Karpas-422 (cell line): ENCODE measurements around the gene SMIM27. TPM values are rescaled to one million over a fixed set of nuclear protein-coding genes. Genes with fewer than 3 reads are reported as not detected.

Source experiments
- DNase-seq: peaks from one replicate; pipeline ENCODE4 v3.0.0-alpha.2; 2015
- H2AFZ ChIP-seq: fragments of 200-600 bp; sonication (generic); 2 replicates; pipeline ENCODE4 v1.6.1; 2014; ENCODE audit warnings: antibody characterized with exemption, low read length, mixed read lengths
- H3K27ac ChIP-seq: fragments of 200-600 bp; sonication (generic); 2 replicates; pipeline ENCODE4 v1.5.1; 2014; ENCODE audit warnings: mild to moderate bottlenecking, low read length, moderate library complexity
- H3K27me3 ChIP-seq: fragments of 200-600 bp; sonication (generic); 2 replicates; pipeline ENCODE4 v1.6.1; 2014; ENCODE audit warnings: low read length, mixed read lengths
- H3K36me3 ChIP-seq: fragments of 200-600 bp; sonication (generic); 2 replicates; pipeline ENCODE4 v1.6.1; 2014; ENCODE audit warnings: low read length, mixed read lengths; ENCODE audit not compliant: insufficient read depth
- H3K4me1 ChIP-seq: fragments of 200-600 bp; sonication (generic); 2 replicates; pipeline ENCODE4 v1.6.1; 2014; ENCODE audit warnings: mild to moderate bottlenecking, low read length, mixed read lengths
- H3K4me2 ChIP-seq: fragments of 200-600 bp; sonication (generic); 2 replicates; pipeline ENCODE4 v1.6.1; 2014; ENCODE audit warnings: low read length, low read depth, mild to moderate bottlenecking; ENCODE audit not compliant: poor library complexity, severe bottlenecking
- H3K4me3 ChIP-seq: fragments of 200-600 bp; sonication (generic); 2 replicates; pipeline ENCODE4 v1.5.1; 2014; ENCODE audit warnings: mild to moderate bottlenecking, antibody characterized with exemption, low read length, mixed read lengths
- H3K79me2 ChIP-seq: fragments of 200-600 bp; sonication (generic); 2 replicates; pipeline ENCODE4 v1.6.1; 2014; ENCODE audit warnings: mild to moderate bottlenecking, low read length, mixed read lengths
- H3K9ac ChIP-seq: fragments of 200-600 bp; sonication (generic); 2 replicates; pipeline ENCODE4 v1.6.0; 2014; ENCODE audit warnings: low read length
- H3K9me2 ChIP-seq: fragments of 200-600 bp; sonication (generic), shearing (Covaris generic); replicated peaks from 2 replicates; pipeline ENCODE4 v1.6.0; 2014; ENCODE audit warnings: mild to moderate bottlenecking, low read length, moderate library complexity; ENCODE audit not compliant: insufficient read depth
- H3K9me3 ChIP-seq: fragments of 300-700, 200-600 bp; sonication (generic); 2 replicates; pipeline ENCODE4 v1.6.1; 2014; ENCODE audit warnings: low read length, mixed read lengths
- H4K20me1 ChIP-seq: fragments of 200-600 bp; sonication (generic); 2 replicates; pipeline ENCODE4 v1.6.1; 2014; ENCODE audit warnings: mild to moderate bottlenecking, antibody characterized with exemption, low read length, low read depth; ENCODE audit not compliant: insufficient read depth
- total RNA-seq: library from RNA; depleted of rRNA; stranded (reverse); fragments of >200 nt; shearing (Covaris generic); gene quantifications from 2 replicates; pipeline ENCODE4 v1.2.3, GENCODE V29; 2014; ENCODE audit warnings: low replicate concordance

The SMIM27 gene
- total RNA-seq, 1 experiment from 2014 or later = 12.6 TPM

DNA sequence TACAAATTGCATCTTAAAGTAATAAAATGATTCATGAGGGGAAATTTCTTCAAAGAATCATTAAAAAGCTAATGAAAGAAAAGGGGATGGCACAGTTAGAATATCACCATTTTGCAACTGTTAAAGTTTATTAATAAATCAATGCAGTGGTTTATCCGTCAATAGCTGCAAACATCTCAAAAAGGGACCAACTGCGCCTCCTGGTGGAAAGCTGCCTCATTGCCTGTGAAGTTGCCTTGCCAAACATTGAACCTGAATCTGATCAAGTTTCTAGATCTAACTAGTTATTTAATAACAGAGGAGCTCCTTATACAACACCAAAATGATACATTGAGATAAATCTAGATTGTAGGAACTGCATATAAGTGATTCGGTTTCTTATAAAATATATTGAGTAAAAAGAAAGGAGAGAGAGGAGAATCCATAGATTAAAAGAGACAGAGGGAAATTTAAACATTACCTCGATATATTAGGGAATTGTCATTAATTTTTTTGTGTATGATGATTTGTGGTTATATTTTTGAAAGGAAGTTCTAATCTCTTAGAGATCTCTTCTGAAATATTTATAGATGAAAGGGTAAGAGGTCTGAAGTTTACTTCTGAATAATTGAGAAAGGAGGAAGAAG is 27.7 kb downstream of the SMIM27 start:
- H3K36me3 ChIP-seq = no peaks in the 10 kb centered on the region
- H2AFZ ChIP-seq = no peak overlapping the region; the same call in 1 of the 2 replicates
- 0 out of 2 replicates have a peak overlapping the region, but pooled peaks have one; percentile 45 for H3K9ac ChIP-seq
- H3K4me1 ChIP-seq = peaks cover 17% of the 10 kb centered on the region
- no peak overlapping the region for H3K27ac ChIP-seq
- H3K9me2 ChIP-seq = no peaks in the 10 kb centered on the region
- H4K20me1 ChIP-seq = no peaks in the 10 kb centered on the region
- peak overlapping the region; percentile 53 for H3K4me2 ChIP-seq
- no peaks in the 10 kb centered on the region for H3K27me3 ChIP-seq
- H3K79me2 ChIP-seq = no peaks in the 10 kb centered on the region
- no peak overlapping the region for H3K4me3 ChIP-seq
- no peaks in the 10 kb centered on the region for H3K9me3 ChIP-seq
- DNase-seq = peak; percentile 89

DNA sequence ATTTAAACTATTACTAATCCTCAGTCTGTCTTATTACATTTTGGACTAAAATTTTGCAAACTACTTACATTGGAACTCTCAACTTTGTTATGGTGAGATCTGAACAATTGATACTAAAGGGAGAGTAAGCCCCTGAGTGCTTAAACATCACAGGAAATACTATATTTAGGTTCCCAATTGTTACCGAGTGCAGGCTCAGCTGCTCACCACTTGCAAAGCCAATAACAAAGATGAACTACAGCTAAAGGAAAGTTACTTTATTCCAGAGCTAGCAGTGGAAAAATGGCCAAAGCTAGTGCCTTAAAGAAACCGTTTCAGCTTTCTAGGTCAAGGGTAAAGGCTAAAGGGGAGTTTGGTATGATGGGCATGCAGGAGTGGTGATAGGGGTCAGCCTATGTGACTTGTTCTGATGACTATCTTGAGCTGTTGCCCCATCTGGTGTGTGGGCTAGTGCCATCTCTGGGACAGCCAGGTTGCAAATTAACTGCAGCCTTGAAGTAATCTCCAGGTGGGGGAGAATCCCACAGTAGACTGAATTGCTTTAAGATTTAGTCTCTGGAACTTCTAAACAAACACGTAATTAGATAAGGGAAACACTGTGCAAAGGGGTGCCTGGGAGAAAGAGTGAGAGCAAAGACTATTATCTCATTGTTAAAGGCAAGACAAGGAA is 28.6 kb downstream of the SMIM27 start:
- Histone ChIP-seq H3K9me2 (no peaks in the 10 kb centered on the region), H3K4me1 (peaks cover 17% of the 10 kb centered on the region), H3K4me2 (peak overlapping the region; percentile 21), H3K4me3 (no peak overlapping the region), H2AFZ (peak overlapping the region; percentile 3; the same call in 1 of the 2 replicates), H3K27ac (no peak overlapping the region), H3K9ac (0 out of 2 replicates have a peak overlapping the region, but pooled peaks have one; percentile 2), H3K36me3 (no peaks in the 10 kb centered on the region), H3K27me3 (no peaks in the 10 kb centered on the region), H4K20me1 (no peaks in the 10 kb centered on the region), H3K9me3 (no peaks in the 10 kb centered on the region), H3K79me2 (no peaks in the 10 kb centered on the region)
- no peak for DNase-seq

DNA sequence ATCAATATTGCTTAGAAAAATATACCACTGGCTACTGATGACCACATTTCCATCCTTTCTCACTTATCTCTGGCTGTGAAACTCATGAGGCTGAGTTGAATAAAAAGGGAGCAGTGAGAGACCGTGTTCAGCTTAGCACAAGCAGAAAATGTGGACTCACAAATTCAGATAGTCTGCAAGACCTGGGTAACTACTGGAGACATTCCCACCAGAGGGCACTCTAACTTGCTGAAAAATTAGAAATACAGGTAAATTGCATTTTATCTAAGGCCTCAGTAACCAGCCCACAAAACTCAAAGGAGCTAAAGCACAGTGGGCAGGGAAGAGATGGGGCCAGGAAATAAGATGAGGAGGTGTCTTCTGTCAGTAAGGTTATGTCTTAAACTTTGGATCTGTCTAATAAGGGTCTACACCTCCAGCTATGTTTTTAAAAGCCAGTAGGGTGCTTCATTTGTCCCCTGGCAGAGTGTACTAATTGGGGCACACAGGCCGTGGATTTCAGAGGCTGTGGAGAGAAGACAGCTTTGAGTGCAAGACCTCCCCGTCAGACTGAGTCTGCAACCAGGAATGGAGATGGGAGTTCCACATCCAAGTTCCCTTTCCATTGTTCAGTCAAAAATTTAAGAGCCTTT is 29.5 kb downstream of the SMIM27 start:
- no peaks in the 10 kb centered on the region for H3K27me3 ChIP-seq
- no peak overlapping the region for H2AFZ ChIP-seq
- H3K9me2 ChIP-seq = no peaks in the 10 kb centered on the region
- H4K20me1 ChIP-seq = no peaks in the 10 kb centered on the region
- H3K9me3 ChIP-seq = no peaks in the 10 kb centered on the region
- H3K4me1 ChIP-seq = peaks cover 17% of the 10 kb centered on the region
- DNase-seq = peak; percentile 88
- H3K27ac ChIP-seq = no peak overlapping the region
- no peaks in the 10 kb centered on the region for H3K79me2 ChIP-seq
- H3K36me3 ChIP-seq = no peaks in the 10 kb centered on the region
- H3K4me2 ChIP-seq = no peak overlapping the region
- H3K4me3 ChIP-seq = no peak overlapping the region
- no peak overlapping the region for H3K9ac ChIP-seq

DNA sequence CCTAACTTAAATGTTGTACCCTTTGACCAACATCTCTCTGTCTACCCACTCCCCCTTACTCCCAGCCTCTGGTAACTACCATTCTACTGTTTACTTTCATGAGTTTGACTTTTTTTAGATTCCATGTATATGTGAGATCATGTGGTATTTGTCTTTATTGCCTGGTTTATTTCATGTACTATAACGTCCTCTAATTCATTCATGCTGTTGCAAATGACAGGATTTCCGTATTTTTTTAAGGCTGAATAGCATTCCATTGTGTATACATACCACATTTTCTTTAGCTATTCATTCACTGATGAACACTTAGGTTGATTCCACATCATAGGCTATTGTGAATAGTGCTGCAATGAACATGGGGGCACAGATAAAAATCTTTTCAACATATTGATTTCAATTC is 32.7 kb downstream of the SMIM27 start:
- no peaks in the 10 kb centered on the region for H4K20me1 ChIP-seq
- no peak for DNase-seq
- H3K27me3 ChIP-seq = no peaks in the 10 kb centered on the region
- peaks cover 16% of the 10 kb centered on the region for H3K4me1 ChIP-seq
- no peak overlapping the region for H3K4me2 ChIP-seq
- H3K79me2 ChIP-seq = no peaks in the 10 kb centered on the region
- no peak overlapping the region for H3K9ac ChIP-seq
- H3K9me2 ChIP-seq = no peaks in the 10 kb centered on the region
- H2AFZ ChIP-seq = no peak overlapping the region
- H3K9me3 ChIP-seq = no peaks in the 10 kb centered on the region
- no peaks in the 10 kb centered on the region for H3K36me3 ChIP-seq
- H3K27ac ChIP-seq = no peak overlapping the region
- H3K4me3 ChIP-seq = no peak overlapping the region

DNA sequence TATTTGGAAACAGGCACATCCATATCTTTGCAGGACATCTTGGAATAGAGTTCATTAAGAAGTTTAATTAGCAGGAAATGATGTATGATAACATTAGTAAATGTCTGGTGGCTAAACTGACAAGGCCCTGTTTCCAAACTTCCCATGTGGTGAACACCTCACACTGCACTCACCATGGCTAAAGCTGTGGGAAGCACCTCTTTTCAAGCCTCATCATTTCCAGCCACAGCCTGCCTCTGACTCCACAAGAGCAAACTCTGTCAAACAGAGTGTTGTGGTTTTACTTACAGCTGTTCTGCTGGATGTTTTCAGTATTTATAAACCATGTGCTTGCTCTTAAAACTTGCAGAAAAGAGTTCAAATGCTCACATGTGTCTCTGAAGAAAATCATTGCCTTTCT is 35.8 kb downstream of the SMIM27 start:
- Histone ChIP-seq H3K4me1 (peaks cover 9% of the 10 kb centered on the region), H3K27me3 (no peaks in the 10 kb centered on the region), H3K36me3 (no peaks in the 10 kb centered on the region), H3K9me3 (no peaks in the 10 kb centered on the region), H3K9ac (no peak overlapping the region), H3K4me2 (no peak overlapping the region), H3K4me3 (no peak overlapping the region), H2AFZ (no peak overlapping the region), H4K20me1 (no peaks in the 10 kb centered on the region), H3K79me2 (no peaks in the 10 kb centered on the region), H3K27ac (no peak overlapping the region), H3K9me2 (no peaks in the 10 kb centered on the region)
- DNase-seq = no peak

DNA sequence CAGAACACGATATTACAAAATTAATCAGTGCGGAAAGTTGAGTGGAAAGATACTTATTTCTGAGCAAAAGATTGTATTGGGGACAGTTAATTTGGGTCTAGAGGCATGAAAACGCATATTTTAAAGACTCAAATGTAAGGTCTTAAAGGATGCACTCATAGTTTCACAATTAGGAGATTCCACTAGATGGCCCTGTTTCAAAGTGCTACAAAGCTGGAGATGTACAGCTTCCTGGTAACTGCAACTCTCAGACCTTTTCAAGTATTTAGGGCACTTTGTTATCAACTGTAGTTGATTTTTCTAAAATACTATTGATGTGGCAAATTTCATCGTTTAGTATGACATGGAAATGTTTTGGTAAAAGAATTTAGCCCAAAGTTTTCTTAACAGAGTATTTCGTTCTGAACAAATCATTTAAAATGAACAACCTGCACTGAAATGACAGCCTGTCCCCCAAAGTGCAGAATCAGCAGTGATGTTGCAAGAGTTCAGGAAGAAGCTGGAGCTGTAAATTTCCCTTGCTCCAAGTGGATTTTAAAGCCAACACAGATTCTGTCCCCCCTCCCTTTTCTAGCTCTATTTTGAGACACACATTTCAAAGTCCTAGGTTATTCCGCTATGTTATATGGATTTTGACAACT is 37.1 kb downstream of the SMIM27 start:
- H3K27me3 ChIP-seq = no peaks in the 10 kb centered on the region
- H3K9me3 ChIP-seq = no peaks in the 10 kb centered on the region
- H3K27ac ChIP-seq = no peak overlapping the region
- peaks cover 9% of the 10 kb centered on the region for H3K4me1 ChIP-seq
- H2AFZ ChIP-seq = no peak overlapping the region
- H3K79me2 ChIP-seq = no peaks in the 10 kb centered on the region
- H3K9ac ChIP-seq = no peak overlapping the region
- H3K9me2 ChIP-seq = no peaks in the 10 kb centered on the region
- DNase-seq = peak; percentile 80
- no peaks in the 10 kb centered on the region for H4K20me1 ChIP-seq
- no peak overlapping the region for H3K4me2 ChIP-seq
- no peaks in the 10 kb centered on the region for H3K36me3 ChIP-seq
- no peak overlapping the region for H3K4me3 ChIP-seq

DNA sequence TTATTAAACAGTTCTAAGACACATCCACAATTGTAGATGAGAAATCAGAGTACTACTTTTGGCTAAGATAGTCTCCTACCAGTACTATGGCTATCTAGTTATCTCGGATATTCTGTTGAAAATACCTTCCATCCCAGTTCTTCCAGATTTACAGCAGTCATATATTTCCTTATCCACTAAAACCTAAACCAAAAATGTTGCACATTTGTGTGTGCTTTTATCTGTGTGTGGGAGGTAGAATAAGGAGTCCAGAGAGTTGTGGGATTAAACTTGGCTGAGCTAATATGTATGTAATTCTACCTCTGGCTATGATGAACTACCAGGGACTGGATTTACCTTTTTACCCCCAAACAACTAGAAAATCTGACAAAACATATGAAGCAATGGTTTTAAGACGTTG is 38.3 kb downstream of the SMIM27 start:
- Histone ChIP-seq H3K27me3 (no peaks in the 10 kb centered on the region), H3K27ac (no peak overlapping the region), H3K36me3 (no peaks in the 10 kb centered on the region), H3K4me2 (no peak overlapping the region), H3K4me3 (no peak overlapping the region), H4K20me1 (no peaks in the 10 kb centered on the region), H3K4me1 (peaks cover 9% of the 10 kb centered on the region), H3K79me2 (no peaks in the 10 kb centered on the region), H3K9me3 (no peaks in the 10 kb centered on the region), H3K9me2 (no peaks in the 10 kb centered on the region), H3K9ac (no peak overlapping the region), H2AFZ (no peak overlapping the region)
- DNase-seq = no peak

DNA sequence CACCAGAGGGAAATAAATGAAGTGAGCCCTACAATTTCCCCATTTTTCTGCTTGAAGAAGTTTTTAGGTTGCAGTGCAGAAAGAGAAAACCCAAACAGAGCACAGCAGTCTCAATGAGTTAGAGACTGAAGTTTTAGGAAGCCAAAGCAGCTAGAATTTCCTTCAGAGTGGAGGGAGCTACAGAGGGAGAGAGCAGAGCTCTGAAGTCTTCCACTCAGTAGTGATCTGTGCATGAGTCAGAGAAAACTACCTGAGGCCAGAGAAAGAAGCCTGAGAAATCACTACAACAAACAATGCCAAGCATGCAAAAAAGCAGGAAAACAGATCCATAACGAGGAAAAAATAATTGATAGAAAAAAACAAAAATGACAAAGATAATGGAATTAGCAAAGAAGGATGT is 38.8 kb downstream of the SMIM27 start:
- no peak overlapping the region for H3K27ac ChIP-seq
- H3K9ac ChIP-seq = no peak overlapping the region
- no peaks in the 10 kb centered on the region for H3K9me2 ChIP-seq

More for the DNA sequence above, 38.8 kb downstream of the SMIM27 start:
- Histone ChIP-seq H3K4me3 (no peak overlapping the region), H3K4me1 (peaks cover 9% of the 10 kb centered on the region), H2AFZ (no peak overlapping the region), H3K4me2 (no peak overlapping the region), H3K36me3 (no peaks in the 10 kb centered on the region), H3K9me3 (no peaks in the 10 kb centered on the region), H3K79me2 (no peaks in the 10 kb centered on the region), H3K27me3 (no peaks in the 10 kb centered on the region), H4K20me1 (no peaks in the 10 kb centered on the region)
- no peak for DNase-seq
